ENCODE results near the gene SAMD10. TPM values are rescaled to one million over a fixed set of nuclear protein-coding genes. Genes with fewer than 3 reads are reported as not detected.

SAMD10 gene
- total and polyA plus RNA-seq, 2 experiments from 2014 or later = 1.6 to 11.0 TPM

DNA sequence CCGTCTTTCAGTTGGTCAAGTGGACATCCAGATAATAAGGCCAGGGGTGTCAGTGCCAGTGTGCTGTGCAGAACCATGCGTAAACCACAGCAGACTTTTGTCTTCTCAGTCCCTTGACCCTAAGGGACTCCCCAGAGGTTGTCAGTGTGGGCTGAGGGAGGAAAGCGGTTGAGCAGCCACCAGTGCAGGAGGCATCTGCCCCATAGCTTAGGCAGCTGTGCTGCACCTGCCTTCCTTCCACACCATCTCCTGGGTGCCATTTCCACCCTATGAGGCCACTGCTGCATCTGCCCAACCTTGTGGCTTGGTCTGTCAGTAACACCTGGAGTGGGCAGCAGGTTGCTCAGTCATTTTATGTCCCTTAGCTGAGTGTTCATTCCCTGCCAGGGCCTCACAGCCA, 27.5 kb upstream of the SAMD10 start:
- Histone ChIP-seq H3K4me2 (no peak overlapping the region), H3K4me1 (ENCODE audit: insufficient read depth) (no peaks in the 10 kb centered on the region), H3K36me3 (replicated peaks; ENCODE audit: insufficient read depth, low read depth) (peaks cover 3% of the 10 kb centered on the region), H3K27ac (no peak overlapping the region), H3K4me3 (no peak overlapping the region), H3K9me2 (replicated peaks; ENCODE audit: insufficient read depth) (no peaks in the 10 kb centered on the region), H3K27me3 (no peaks in the 10 kb centered on the region), H3K9me3 (ENCODE audit: low read depth) (peaks cover 3% of the 10 kb centered on the region), H4K20me1 (ENCODE audit: insufficient read depth, poor library complexity, severe bottlenecking) (peaks cover 13% of the 10 kb centered on the region), H3K79me2 (peaks cover 7% of the 10 kb centered on the region), H2AFZ (no peak overlapping the region)
- TF ChIP-seq EZH2phosphoT487 (IDR thresholded peaks at IDR 0.05; ENCODE audit: low read depth, severe bottlenecking, unreplicated experiment) (no peak), EZH2 (IDR thresholded peaks at IDR 0.05; ENCODE audit: borderline replicate concordance) (no peak)
- TF ChIP-seq, protein P1, sequence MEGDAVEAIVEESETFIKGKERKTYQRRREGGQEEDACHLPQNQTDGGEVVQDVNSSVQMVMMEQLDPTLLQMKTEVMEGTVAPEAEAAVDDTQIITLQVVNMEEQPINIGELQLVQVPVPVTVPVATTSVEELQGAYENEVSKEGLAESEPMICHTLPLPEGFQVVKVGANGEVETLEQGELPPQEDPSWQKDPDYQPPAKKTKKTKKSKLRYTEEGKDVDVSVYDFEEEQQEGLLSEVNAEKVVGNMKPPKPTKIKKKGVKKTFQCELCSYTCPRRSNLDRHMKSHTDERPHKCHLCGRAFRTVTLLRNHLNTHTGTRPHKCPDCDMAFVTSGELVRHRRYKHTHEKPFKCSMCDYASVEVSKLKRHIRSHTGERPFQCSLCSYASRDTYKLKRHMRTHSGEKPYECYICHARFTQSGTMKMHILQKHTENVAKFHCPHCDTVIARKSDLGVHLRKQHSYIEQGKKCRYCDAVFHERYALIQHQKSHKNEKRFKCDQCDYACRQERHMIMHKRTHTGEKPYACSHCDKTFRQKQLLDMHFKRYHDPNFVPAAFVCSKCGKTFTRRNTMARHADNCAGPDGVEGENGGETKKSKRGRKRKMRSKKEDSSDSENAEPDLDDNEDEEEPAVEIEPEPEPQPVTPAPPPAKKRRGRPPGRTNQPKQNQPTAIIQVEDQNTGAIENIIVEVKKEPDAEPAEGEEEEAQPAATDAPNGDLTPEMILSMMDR (IDR thresholded peaks at IDR 0.05; ENCODE audit: poor library complexity) = no peak
- DNase-seq (ENCODE audit: low spot score) = no peak
- WGBS (ENCODE audit: low lambda C conversion rate, missing lambda C conversion rate) = 98% methylated on average over 3 of the region's 3 CpGs

DNA sequence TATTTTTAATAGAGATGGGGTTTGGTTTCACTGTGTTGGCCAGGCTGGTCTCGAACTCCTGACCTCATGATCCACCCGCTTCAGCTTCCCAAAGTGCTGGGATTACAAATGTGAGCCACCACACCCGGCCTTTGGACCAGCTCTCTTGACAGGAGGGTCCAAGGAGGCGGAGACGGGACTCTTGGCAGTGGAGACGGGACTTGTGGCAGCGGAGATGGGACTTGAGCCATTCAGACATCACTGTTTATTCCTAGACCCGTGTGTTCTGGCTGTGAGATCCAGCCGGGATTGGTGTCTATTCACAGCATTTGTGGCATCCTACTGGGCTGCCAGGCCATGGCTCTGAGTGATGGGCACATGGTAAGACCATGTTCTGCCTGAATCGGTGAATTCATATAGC, 27.0 kb upstream of the SAMD10 start:
- no peak overlapping the region for H3K27ac ChIP-seq
- peaks cover 3% of the 10 kb centered on the region for H3K9me3 ChIP-seq (ENCODE audit: low read depth)
- no peak overlapping the region for H3K4me2 ChIP-seq
- H3K27me3 ChIP-seq = no peaks in the 10 kb centered on the region
- peaks cover 7% of the 10 kb centered on the region for H3K79me2 ChIP-seq
- H3K4me1 ChIP-seq (ENCODE audit: insufficient read depth) = no peaks in the 10 kb centered on the region
- DNase-seq (ENCODE audit: low spot score) = no peak
- TF ChIP-seq EZH2 (IDR thresholded peaks at IDR 0.05; ENCODE audit: borderline replicate concordance) = no peak
- TF ChIP-seq, protein P1 (IDR thresholded peaks at IDR 0.05; ENCODE audit: poor library complexity) = no peak
- no peak for TF ChIP-seq EZH2phosphoT487 (IDR thresholded peaks at IDR 0.05; ENCODE audit: low read depth, severe bottlenecking, unreplicated experiment)
- WGBS (ENCODE audit: low lambda C conversion rate, missing lambda C conversion rate) = 95% methylated on average over 10 of the region's 10 CpGs
- H3K4me3 ChIP-seq = no peak overlapping the region
- H3K9me2 ChIP-seq (replicated peaks; ENCODE audit: insufficient read depth) = no peaks in the 10 kb centered on the region
- peaks cover 3% of the 10 kb centered on the region for H3K36me3 ChIP-seq (replicated peaks; ENCODE audit: insufficient read depth, low read depth)
- H2AFZ ChIP-seq = no peak overlapping the region
- H4K20me1 ChIP-seq (ENCODE audit: insufficient read depth, poor library complexity, severe bottlenecking) = peaks cover 13% of the 10 kb centered on the region

DNA sequence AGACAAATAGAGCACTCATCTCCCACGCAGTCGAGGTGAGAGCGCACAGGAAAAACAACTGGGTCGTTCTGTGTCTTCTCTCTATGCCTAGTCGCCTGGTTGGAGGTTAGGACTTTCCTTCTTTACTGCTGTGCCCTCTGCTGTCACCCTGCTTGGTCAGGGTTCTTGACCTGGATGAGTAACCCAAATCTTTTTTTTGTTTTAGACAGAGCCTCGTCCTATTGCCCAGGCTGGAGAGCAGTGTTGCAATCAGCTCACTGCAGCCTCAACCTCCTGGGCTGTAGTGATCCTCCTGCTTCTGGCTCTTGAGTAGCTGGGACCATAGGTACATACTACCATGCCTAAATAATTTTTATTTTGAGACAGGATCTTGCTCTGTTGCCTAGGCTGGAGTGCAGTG, 26.0 kb upstream of the SAMD10 start:
- Histone ChIP-seq H3K79me2 (peaks cover 7% of the 10 kb centered on the region), H3K9me2 (replicated peaks; ENCODE audit: insufficient read depth) (no peaks in the 10 kb centered on the region), H3K27ac (no peak overlapping the region), H3K36me3 (replicated peaks; ENCODE audit: insufficient read depth, low read depth) (peaks cover 3% of the 10 kb centered on the region), H2AFZ (no peak overlapping the region), H3K4me2 (no peak overlapping the region), H3K9me3 (ENCODE audit: low read depth) (peaks cover 3% of the 10 kb centered on the region), H3K4me3 (no peak overlapping the region), H4K20me1 (ENCODE audit: insufficient read depth, poor library complexity, severe bottlenecking) (peaks cover 13% of the 10 kb centered on the region), H3K4me1 (ENCODE audit: insufficient read depth) (no peaks in the 10 kb centered on the region), H3K27me3 (no peaks in the 10 kb centered on the region)
- no peak for TF ChIP-seq EZH2 (IDR thresholded peaks at IDR 0.05; ENCODE audit: borderline replicate concordance)
- WGBS (ENCODE audit: low lambda C conversion rate, missing lambda C conversion rate) = 93% methylated on average over 6 of the region's 6 CpGs
- no peak for DNase-seq (ENCODE audit: low spot score)

DNA sequence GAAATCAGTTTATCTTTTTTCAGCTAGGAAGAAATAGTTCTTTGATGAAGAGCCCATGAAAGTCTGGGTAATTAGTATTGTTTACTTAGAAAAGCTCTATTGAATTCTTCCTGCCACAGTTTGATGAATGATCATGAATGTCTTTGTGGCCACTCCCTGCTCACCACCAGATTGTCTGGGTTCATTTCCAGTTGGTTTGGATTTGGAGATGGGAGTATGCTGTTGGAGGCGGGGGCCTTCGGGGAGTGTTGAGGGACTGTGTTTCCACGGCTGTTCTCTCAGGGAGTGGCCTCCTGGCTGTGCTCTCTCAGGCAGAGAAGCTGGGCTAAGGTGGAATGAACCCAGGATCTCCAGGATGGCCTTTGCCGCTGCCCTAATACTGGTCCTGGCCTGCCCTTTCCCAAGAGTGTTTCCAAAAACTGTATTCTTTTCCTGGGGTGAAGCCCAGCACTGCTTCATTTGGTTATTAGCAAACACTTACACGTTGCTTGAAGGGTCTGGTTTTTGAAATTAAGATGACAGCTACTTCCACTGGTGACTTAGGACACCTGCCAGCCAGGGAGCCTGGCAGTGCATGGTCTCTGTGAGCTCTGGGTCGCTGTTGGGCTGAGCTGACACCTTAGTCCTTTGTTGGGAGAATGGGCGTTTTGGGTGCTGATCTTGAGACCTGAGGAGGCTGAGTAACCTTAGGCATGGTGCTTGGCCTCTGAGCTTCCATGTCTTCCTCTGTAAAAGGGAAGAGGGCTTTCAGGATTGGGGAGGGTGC, 24.7 kb upstream of the SAMD10 start:
- H3K4me3 ChIP-seq = no peak overlapping the region
- no peaks in the 10 kb centered on the region for H3K4me1 ChIP-seq (ENCODE audit: insufficient read depth)
- DNase-seq (ENCODE audit: low spot score) = no peak
- peaks cover 13% of the 10 kb centered on the region for H4K20me1 ChIP-seq (ENCODE audit: insufficient read depth, poor library complexity, severe bottlenecking)
- 74% methylated on average over 7 of the region's 7 CpGs for WGBS (ENCODE audit: low lambda C conversion rate, missing lambda C conversion rate)
- no peaks in the 10 kb centered on the region for H3K9me2 ChIP-seq (replicated peaks; ENCODE audit: insufficient read depth)
- peaks cover 3% of the 10 kb centered on the region for H3K36me3 ChIP-seq (replicated peaks; ENCODE audit: insufficient read depth, low read depth)
- no peak overlapping the region for H2AFZ ChIP-seq
- no peaks in the 10 kb centered on the region for H3K27me3 ChIP-seq
- H3K27ac ChIP-seq = no peak overlapping the region
- no peak overlapping the region for H3K4me2 ChIP-seq
- no peak for TF ChIP-seq EZH2phosphoT487 (IDR thresholded peaks at IDR 0.05; ENCODE audit: low read depth, severe bottlenecking, unreplicated experiment)
- TF ChIP-seq, protein P1 (IDR thresholded peaks at IDR 0.05; ENCODE audit: poor library complexity) = no peak
- no peak for TF ChIP-seq EZH2 (IDR thresholded peaks at IDR 0.05; ENCODE audit: borderline replicate concordance)
- peaks cover 7% of the 10 kb centered on the region for H3K79me2 ChIP-seq
- peaks cover 3% of the 10 kb centered on the region for H3K9me3 ChIP-seq (ENCODE audit: low read depth)

Data from hepatocyte (in vitro differentiated cells).